RPMI8226 (cell line): ENCODE results near the gene CEP63.

Experiments
- DNase-seq: peaks from one replicate; pipeline ENCODE4 v3.0.0-alpha.2; 2015

Gene CEP63

GRCh38 chr3:134485718-134486576 lies at the start of gene CEP63, which contains the start of gene ANAPC13:
Gene CEP63 (plus strand): TSS chr3:134486057. CDS start chr3:134495321, 9,264 bp downstream.
Gene ANAPC13 (minus strand): TSS chr3:134485985. CDS start chr3:134482904, 3,081 bp downstream.
- peak; percentile 98 for DNase-seq

- DNase-seq, result no peak
These were observed 48.6 kb upstream of the CEP63 start for GRCh38 chr3:134437211-134437752.

- no peak for DNase-seq
These were observed 44.5 kb upstream of the CEP63 start for GRCh38 chr3:134441321-134441720.

- no peak for DNase-seq
These were observed 44.0 kb upstream of the CEP63 start for GRCh38 chr3:134441821-134442220.

GRCh38 chr3:134445095-134445494 lies 40.8 kb upstream of the CEP63 start:
- no peak for DNase-seq

GRCh38 chr3:134445636-134446035 lies 40.2 kb upstream of the CEP63 start:
- peak; percentile 41 for DNase-seq

- no peak for DNase-seq
These were observed 39.1 kb upstream of the CEP63 start for GRCh38 chr3:134446800-134447199.

GRCh38 chr3:134447351-134447750 lies 38.5 kb upstream of the CEP63 start:
- DNase-seq, result no peak

GRCh38 chr3:134448664-134449063 lies 37.2 kb upstream of the CEP63 start:
- no peak for DNase-seq

- DNase-seq, result peak; percentile 47
These were observed 36.6 kb upstream of the CEP63 start for GRCh38 chr3:134449277-134449676.

GRCh38 chr3:134449951-134450350 lies 35.9 kb upstream of the CEP63 start:
- no peak for DNase-seq

- DNase-seq, result no peak
These were observed 32.2 kb upstream of the CEP63 start for GRCh38 chr3:134453631-134454030.

GRCh38 chr3:134457376-134458074 lies 28.3 kb upstream of the CEP63 start:
- DNase-seq, result no peak

GRCh38 chr3:134458406-134458945 lies 27.4 kb upstream of the CEP63 start:
- DNase-seq, result no peak

- no peak for DNase-seq
These were observed 26.3 kb upstream of the CEP63 start for GRCh38 chr3:134459562-134459961.

GRCh38 chr3:134460965-134461364 lies 24.9 kb upstream of the CEP63 start:
- DNase-seq, result no peak

- DNase-seq, result no peak
These were observed 23.4 kb upstream of the CEP63 start for GRCh38 chr3:134462331-134462941.

GRCh38 chr3:134463676-134464063 lies 22.2 kb upstream of the CEP63 start:
- no peak for DNase-seq

GRCh38 chr3:134464064-134464688 lies 21.7 kb upstream of the CEP63 start:
- DNase-seq, result no peak

- no peak for DNase-seq
These were observed 21.0 kb upstream of the CEP63 start for GRCh38 chr3:134464689-134465365.

GRCh38 chr3:134466331-134466730 lies 19.5 kb upstream of the CEP63 start:
- no peak for DNase-seq

GRCh38 chr3:134468519-134468918 lies 17.3 kb upstream of the CEP63 start:
- DNase-seq, result no peak
